Stimulated activated naive CD8-positive, alpha-beta T cell treated with anti-CD3 and anti-CD28 coated beads, Interleukin-15, Interleukin-2, amounts not matched to agents 100 ng/mL and 50 ng/mL, for 24 hours (primary cell): ENCODE data around the gene DUSP12.
"Not testable (repeated sequence)": the region's sequence is repeated elsewhere in the genome, so short reads cannot be mapped to it uniquely, and the experiment has no call there.

Experiments
- H3K27ac Mint-ChIP-seq: one replicate; pipeline ENCODE4 v1.8.0; 2021; ENCODE audit warnings: mild to moderate bottlenecking, mixed read lengths
- H3K27me3 Mint-ChIP-seq: one replicate; pipeline ENCODE4 v1.8.0; 2021; ENCODE audit warnings: mixed read lengths
- H3K36me3 Mint-ChIP-seq: one replicate; pipeline ENCODE4 v1.8.0; 2021; ENCODE audit warnings: low read depth, mixed read lengths
- H3K4me1 Mint-ChIP-seq: one replicate; pipeline ENCODE4 v1.8.0; 2021; ENCODE audit warnings: low read depth, mixed read lengths
- H3K4me3 Mint-ChIP-seq: one replicate; pipeline ENCODE4 v1.8.0; 2021; ENCODE audit warnings: mild to moderate bottlenecking, mixed read lengths
- H3K9me3 Mint-ChIP-seq: one replicate; pipeline ENCODE4 v1.8.0; 2021; ENCODE audit warnings: mixed read lengths

The DUSP12 gene

GRCh38 chr1:161722406-161722805 is 27.2 kb upstream of the DUSP12 start:
- Mint-ChIP-seq H3K36me3 (no peaks in the 10 kb centered on the region), H3K27ac (no peak overlapping the region), H3K4me1 (peaks cover 38% of the 10 kb centered on the region), H3K27me3 (peaks cover 24% of the 10 kb centered on the region), H3K9me3 (no peaks in the 10 kb centered on the region), H3K4me3 (no peak overlapping the region)

- H3K36me3 Mint-ChIP-seq = no peaks in the 10 kb centered on the region
- H3K27me3 Mint-ChIP-seq = peaks cover 24% of the 10 kb centered on the region
- H3K9me3 Mint-ChIP-seq = no peaks in the 10 kb centered on the region
- H3K4me1 Mint-ChIP-seq = peaks cover 48% of the 10 kb centered on the region
- H3K4me3 Mint-ChIP-seq = no peak overlapping the region
- H3K27ac Mint-ChIP-seq = no peak overlapping the region
Observed at GRCh38 chr1:161723459-161724141, 26.0 kb upstream of the DUSP12 start.

GRCh38 chr1:161725258-161725907 is 24.2 kb upstream of the DUSP12 start:
- Mint-ChIP-seq H3K4me1 (peaks cover 60% of the 10 kb centered on the region), H3K27ac (peak overlapping the region; percentile 65), H3K27me3 (peaks cover 24% of the 10 kb centered on the region), H3K4me3 (peak overlapping the region; percentile 87)
- H3K36me3 Mint-ChIP-seq, H3K9me3 Mint-ChIP-seq: not testable (repeated sequence)

- peak overlapping the region; percentile 65 for H3K27ac Mint-ChIP-seq
- no peaks in the 10 kb centered on the region for H3K36me3 Mint-ChIP-seq
- peaks cover 24% of the 10 kb centered on the region for H3K27me3 Mint-ChIP-seq
- peak overlapping the region; percentile 87 for H3K4me3 Mint-ChIP-seq
- peaks cover 64% of the 10 kb centered on the region for H3K4me1 Mint-ChIP-seq
- H3K9me3 Mint-ChIP-seq = no peaks in the 10 kb centered on the region
Observed at GRCh38 chr1:161725908-161726472, 23.6 kb upstream of the DUSP12 start.

- peak overlapping the region; percentile 87 for H3K4me3 Mint-ChIP-seq
- peak overlapping the region; percentile 65 for H3K27ac Mint-ChIP-seq
- H3K4me1 Mint-ChIP-seq = peaks cover 64% of the 10 kb centered on the region
- no peaks in the 10 kb centered on the region for H3K36me3 Mint-ChIP-seq
- no peaks in the 10 kb centered on the region for H3K9me3 Mint-ChIP-seq
- H3K27me3 Mint-ChIP-seq = peaks cover 24% of the 10 kb centered on the region
Observed at GRCh38 chr1:161726473-161727255, 22.9 kb upstream of the DUSP12 start.

GRCh38 chr1:161727256-161727924 is 22.2 kb upstream of the DUSP12 start:
- peaks cover 59% of the 10 kb centered on the region for H3K4me1 Mint-ChIP-seq

GRCh38 chr1:161728376-161729226 is 21.0 kb upstream of the DUSP12 start:
- peak overlapping the region; percentile 33 for H3K4me3 Mint-ChIP-seq
- H3K4me1 Mint-ChIP-seq = peaks cover 58% of the 10 kb centered on the region
- no peaks in the 10 kb centered on the region for H3K9me3 Mint-ChIP-seq
- H3K27me3 Mint-ChIP-seq = peaks cover 18% of the 10 kb centered on the region
- H3K36me3 Mint-ChIP-seq = no peaks in the 10 kb centered on the region
- H3K27ac Mint-ChIP-seq = peak overlapping the region; percentile 47

More at GRCh38 chr1:161727256-161727924, 22.2 kb upstream of the DUSP12 start:
- H3K4me3 Mint-ChIP-seq = peak overlapping the region; percentile 87
- H3K27me3 Mint-ChIP-seq = peaks cover 20% of the 10 kb centered on the region
- H3K27ac Mint-ChIP-seq = peak overlapping the region; percentile 90
- no peaks in the 10 kb centered on the region for H3K36me3 Mint-ChIP-seq
- H3K9me3 Mint-ChIP-seq = no peaks in the 10 kb centered on the region

- H3K4me3 Mint-ChIP-seq = peak overlapping the region; percentile 47
- no peaks in the 10 kb centered on the region for H3K9me3 Mint-ChIP-seq
- peak overlapping the region; percentile 96 for H3K27ac Mint-ChIP-seq
- no peaks in the 10 kb centered on the region for H3K36me3 Mint-ChIP-seq
- peaks cover 53% of the 10 kb centered on the region for H3K4me1 Mint-ChIP-seq
- peaks cover 10% of the 10 kb centered on the region for H3K27me3 Mint-ChIP-seq
Observed at GRCh38 chr1:161730050-161730564, 19.5 kb upstream of the DUSP12 start.

- Mint-ChIP-seq H3K27me3 (peaks cover 6% of the 10 kb centered on the region), H3K4me3 (no peak overlapping the region), H3K36me3 (no peaks in the 10 kb centered on the region), H3K9me3 (no peaks in the 10 kb centered on the region), H3K4me1 (peaks cover 53% of the 10 kb centered on the region), H3K27ac (no peak overlapping the region)
Observed at GRCh38 chr1:161731241-161731640, 18.3 kb upstream of the DUSP12 start.

- peaks cover 62% of the 10 kb centered on the region for H3K4me1 Mint-ChIP-seq
Observed at GRCh38 chr1:161731981-161732718, 17.4 kb upstream of the DUSP12 start.

GRCh38 chr1:161733526-161733925 is 16.1 kb upstream of the DUSP12 start:
- Mint-ChIP-seq H3K4me1 (peaks cover 57% of the 10 kb centered on the region), H3K4me3 (no peak overlapping the region), H3K27me3 (peaks cover 6% of the 10 kb centered on the region), H3K9me3 (no peaks in the 10 kb centered on the region), H3K36me3 (no peaks in the 10 kb centered on the region), H3K27ac (no peak overlapping the region)

More at GRCh38 chr1:161731981-161732718, 17.4 kb upstream of the DUSP12 start:
- Mint-ChIP-seq H3K27ac (no peak overlapping the region), H3K27me3 (peaks cover 6% of the 10 kb centered on the region), H3K36me3 (no peaks in the 10 kb centered on the region), H3K4me3 (no peak overlapping the region), H3K9me3 (no peaks in the 10 kb centered on the region)

GRCh38 chr1:161735837-161736236 is 13.7 kb upstream of the DUSP12 start:
- peaks cover 6% of the 10 kb centered on the region for H3K27me3 Mint-ChIP-seq
- no peak overlapping the region for H3K4me3 Mint-ChIP-seq
- H3K4me1 Mint-ChIP-seq = peaks cover 57% of the 10 kb centered on the region
- H3K9me3 Mint-ChIP-seq = no peaks in the 10 kb centered on the region
- H3K36me3 Mint-ChIP-seq = no peaks in the 10 kb centered on the region
- H3K27ac Mint-ChIP-seq = peak overlapping the region; percentile 69

- H3K4me3 Mint-ChIP-seq = no peak overlapping the region
- no peaks in the 10 kb centered on the region for H3K36me3 Mint-ChIP-seq
- peaks cover 6% of the 10 kb centered on the region for H3K27me3 Mint-ChIP-seq
- no peaks in the 10 kb centered on the region for H3K9me3 Mint-ChIP-seq
- peak overlapping the region; percentile 69 for H3K27ac Mint-ChIP-seq
- peaks cover 57% of the 10 kb centered on the region for H3K4me1 Mint-ChIP-seq
Observed at GRCh38 chr1:161736335-161736969, 13.1 kb upstream of the DUSP12 start.
